Subcutaneous adipose tissue (tissue), 4 donors: ENCODE results near the gene CXCR3. TPM values are rescaled to one million over a fixed set of nuclear protein-coding genes. Genes with fewer than 3 reads are reported as not detected.

ENCODE experiments used
- total RNA-seq, 4 donors: library from RNA; depleted of rRNA; stranded (reverse); fragments of >200 nt; gene quantifications; one replicate each; pipeline ENCODE4 v1.1.0, GENCODE V29; 2016
- TF ChIP-seq, protein P1 (sequence below): fragments of 450-650 bp; IDR thresholded peaks from one replicate; pipeline ENCODE4 v1.5.1; 2016; ENCODE audit warnings: low read depth, mild to moderate bottlenecking, control low read depth, antibody characterized with exemption, moderate library complexity

CXCR3 gene
- total RNA-seq, 4 donors from 2014 or later: not detected

DNA sequence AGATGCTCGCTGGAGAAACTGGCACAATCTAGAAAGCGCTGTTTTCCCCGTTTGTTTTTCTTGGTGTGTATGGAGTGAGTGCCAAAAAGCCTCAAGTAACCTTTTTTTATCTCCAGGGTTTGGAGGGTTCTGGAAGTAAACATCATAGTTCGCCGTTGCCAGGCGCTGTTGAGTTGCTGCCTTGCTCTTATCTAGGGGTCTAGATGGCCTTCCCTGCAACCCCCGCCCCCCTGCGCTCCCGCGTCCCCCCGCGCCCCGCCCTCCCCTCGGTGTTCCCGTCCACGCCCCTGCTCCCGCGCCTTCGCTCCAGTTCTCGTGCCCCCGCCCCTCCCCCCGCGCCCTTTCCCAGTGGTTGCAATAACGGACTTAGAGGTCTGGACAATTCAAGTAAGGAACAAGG is 40.6 kb downstream of the CXCR3 start:
- TF ChIP-seq, protein P1, sequence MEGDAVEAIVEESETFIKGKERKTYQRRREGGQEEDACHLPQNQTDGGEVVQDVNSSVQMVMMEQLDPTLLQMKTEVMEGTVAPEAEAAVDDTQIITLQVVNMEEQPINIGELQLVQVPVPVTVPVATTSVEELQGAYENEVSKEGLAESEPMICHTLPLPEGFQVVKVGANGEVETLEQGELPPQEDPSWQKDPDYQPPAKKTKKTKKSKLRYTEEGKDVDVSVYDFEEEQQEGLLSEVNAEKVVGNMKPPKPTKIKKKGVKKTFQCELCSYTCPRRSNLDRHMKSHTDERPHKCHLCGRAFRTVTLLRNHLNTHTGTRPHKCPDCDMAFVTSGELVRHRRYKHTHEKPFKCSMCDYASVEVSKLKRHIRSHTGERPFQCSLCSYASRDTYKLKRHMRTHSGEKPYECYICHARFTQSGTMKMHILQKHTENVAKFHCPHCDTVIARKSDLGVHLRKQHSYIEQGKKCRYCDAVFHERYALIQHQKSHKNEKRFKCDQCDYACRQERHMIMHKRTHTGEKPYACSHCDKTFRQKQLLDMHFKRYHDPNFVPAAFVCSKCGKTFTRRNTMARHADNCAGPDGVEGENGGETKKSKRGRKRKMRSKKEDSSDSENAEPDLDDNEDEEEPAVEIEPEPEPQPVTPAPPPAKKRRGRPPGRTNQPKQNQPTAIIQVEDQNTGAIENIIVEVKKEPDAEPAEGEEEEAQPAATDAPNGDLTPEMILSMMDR: no peak

DNA sequence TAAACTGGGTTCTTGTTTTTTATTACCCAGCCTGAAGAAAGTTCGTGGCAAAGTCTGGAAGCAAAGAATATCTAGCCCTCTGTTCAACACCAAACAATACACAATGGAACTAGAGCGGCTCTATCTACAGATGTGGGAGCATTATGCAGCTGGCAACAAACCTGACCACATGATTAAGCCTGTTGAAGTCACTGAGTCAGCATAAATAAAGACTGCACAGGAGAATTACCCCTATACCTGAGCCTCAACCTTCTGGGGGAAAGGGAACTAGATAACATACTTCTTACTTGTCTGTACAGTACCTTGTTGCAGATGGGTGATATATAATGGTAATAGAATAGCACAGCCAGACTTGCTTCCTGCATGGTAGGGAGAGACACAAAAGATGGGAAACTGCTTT is 44.7 kb downstream of the CXCR3 start:
- TF ChIP-seq, protein P1: no peak

Other genes with a start within 250 kb of the CXCR3 start
- 100 to 1,000 TPM; 168 to 233 (median 191) TPM for gene OGT, start 85.4 kb downstream of the CXCR3 start, total RNA-seq
- 1 to 10 TPM; 4.1 to 5.7 (median 5.1) TPM for gene GCNA, start 40.1 kb downstream of the CXCR3 start, total RNA-seq
- gene CXorf49, start 99.8 kb upstream of the CXCR3 start, total RNA-seq: not detected
- not detected for gene CXorf49B, start 144.8 kb upstream of the CXCR3 start, total RNA-seq